Measurements from ENCODE around the gene ZNF423.

Gene ZNF423

DNA sequence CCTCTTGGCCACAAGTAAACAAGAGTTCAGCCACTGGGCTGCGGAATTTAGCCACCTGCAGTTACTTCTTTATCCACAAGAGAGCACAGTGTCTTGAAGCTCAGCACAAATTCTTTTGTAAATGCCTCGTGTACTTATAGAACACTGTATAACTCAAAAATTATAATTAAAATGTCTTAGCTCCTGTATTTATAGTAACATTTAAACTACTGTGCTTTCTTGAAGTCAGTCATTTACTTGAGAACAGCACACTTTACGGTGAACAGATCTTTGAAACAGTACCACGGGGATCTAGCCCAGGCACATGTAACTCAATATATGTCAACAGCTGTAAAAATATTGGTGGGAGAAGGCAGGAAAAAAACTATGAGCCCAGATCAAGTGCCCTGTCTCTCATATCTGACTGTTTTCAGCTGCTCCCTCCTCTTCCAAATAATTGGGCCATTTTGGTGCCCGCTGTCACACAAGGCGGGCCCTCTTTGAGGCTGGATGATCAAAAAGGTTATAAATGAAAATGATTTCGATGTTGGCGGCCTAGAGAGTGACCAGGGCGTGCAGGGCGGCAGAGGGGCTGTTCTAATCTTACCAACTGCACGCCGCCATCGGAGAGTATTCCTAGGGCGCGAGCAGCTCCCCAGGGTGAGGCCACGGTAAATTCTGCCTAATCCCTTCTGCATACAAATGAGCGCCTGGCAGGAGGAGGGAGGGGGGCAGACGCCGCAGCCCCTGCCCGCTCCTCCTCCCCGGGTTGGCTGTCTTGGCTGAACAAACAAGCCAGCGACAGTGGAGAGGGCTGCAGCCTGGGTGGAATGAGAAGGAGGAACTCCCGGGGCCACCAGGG lies 299.1 kb downstream of the ZNF423 start:
- Histone ChIP-seq H3K4me1 (ENCODE audit: insufficient read depth, low read length, severe bottlenecking) (no peaks in the 10 kb centered on the region), H3K79me2 (ENCODE audit: insufficient read depth, low read length) (no peaks in the 10 kb centered on the region), H3F3A (ENCODE audit: insufficient read depth, low read length) (no peaks in the 10 kb centered on the region), H3K9me3 (ENCODE audit: low read length) (no peaks in the 10 kb centered on the region), H3K9ac (ENCODE audit: low read length) (no peak overlapping the region), H3K27ac (ENCODE audit: low read depth, low read length, poor library complexity, severe bottlenecking) (no peak overlapping the region), H3K4me3 (ENCODE audit: low read depth, low read length, poor library complexity, severe bottlenecking) (no peak overlapping the region), H3K27me3 (ENCODE audit: insufficient read depth, low read length) (no peaks in the 10 kb centered on the region), H3K4me2 (ENCODE audit: low read length) (no peak overlapping the region), H4K20me1 (ENCODE audit: insufficient read depth, low read length) (no peaks in the 10 kb centered on the region), H2AFZ (ENCODE audit: low read length) (no peak overlapping the region), H3K36me3 (ENCODE audit: insufficient read depth, low read length) (no peaks in the 10 kb centered on the region), H3K9me2 (ENCODE audit: low read depth, low read length) (no peaks in the 10 kb centered on the region)
- no peak for TF ChIP-seq EZH2 (IDR thresholded peaks at IDR 0.05; ENCODE audit: borderline replicate concordance, low read length)
- TF ChIP-seq, protein P1, sequence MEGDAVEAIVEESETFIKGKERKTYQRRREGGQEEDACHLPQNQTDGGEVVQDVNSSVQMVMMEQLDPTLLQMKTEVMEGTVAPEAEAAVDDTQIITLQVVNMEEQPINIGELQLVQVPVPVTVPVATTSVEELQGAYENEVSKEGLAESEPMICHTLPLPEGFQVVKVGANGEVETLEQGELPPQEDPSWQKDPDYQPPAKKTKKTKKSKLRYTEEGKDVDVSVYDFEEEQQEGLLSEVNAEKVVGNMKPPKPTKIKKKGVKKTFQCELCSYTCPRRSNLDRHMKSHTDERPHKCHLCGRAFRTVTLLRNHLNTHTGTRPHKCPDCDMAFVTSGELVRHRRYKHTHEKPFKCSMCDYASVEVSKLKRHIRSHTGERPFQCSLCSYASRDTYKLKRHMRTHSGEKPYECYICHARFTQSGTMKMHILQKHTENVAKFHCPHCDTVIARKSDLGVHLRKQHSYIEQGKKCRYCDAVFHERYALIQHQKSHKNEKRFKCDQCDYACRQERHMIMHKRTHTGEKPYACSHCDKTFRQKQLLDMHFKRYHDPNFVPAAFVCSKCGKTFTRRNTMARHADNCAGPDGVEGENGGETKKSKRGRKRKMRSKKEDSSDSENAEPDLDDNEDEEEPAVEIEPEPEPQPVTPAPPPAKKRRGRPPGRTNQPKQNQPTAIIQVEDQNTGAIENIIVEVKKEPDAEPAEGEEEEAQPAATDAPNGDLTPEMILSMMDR (IDR thresholded peaks at IDR 0.05; ENCODE audit: low read length): peak; percentile 58

DNA sequence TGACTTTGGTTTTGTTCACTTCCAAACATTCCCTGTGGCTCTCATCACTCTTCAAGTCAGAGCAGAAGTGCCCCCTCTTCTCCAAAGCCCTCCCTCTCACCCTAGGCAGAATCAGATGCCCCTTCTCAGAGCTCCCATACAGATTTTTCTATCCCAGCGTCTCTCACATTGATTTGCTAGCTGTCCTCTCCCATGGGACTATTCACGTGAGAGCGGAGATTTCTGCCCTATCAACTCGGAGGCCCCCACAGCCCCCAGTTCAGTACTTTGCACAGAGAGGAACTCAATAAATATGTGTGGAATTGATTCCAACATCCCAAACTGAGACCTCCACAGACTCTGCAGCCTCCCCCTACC lies 299.7 kb downstream of the ZNF423 start:
- H3K36me3 ChIP-seq (ENCODE audit: insufficient read depth, low read length): no peaks in the 10 kb centered on the region
- no peak overlapping the region for H3K9ac ChIP-seq (ENCODE audit: low read length)
- H3K4me3 ChIP-seq (ENCODE audit: low read depth, low read length, poor library complexity, severe bottlenecking): no peak overlapping the region
- no peaks in the 10 kb centered on the region for H3F3A ChIP-seq (ENCODE audit: insufficient read depth, low read length)
- no peaks in the 10 kb centered on the region for H3K4me1 ChIP-seq (ENCODE audit: insufficient read depth, low read length, severe bottlenecking)
- TF ChIP-seq, protein P1 (IDR thresholded peaks at IDR 0.05; ENCODE audit: low read length): no peak
- TF ChIP-seq EZH2 (IDR thresholded peaks at IDR 0.05; ENCODE audit: borderline replicate concordance, low read length): no peak
- no peaks in the 10 kb centered on the region for H4K20me1 ChIP-seq (ENCODE audit: insufficient read depth, low read length)
- no peaks in the 10 kb centered on the region for H3K79me2 ChIP-seq (ENCODE audit: insufficient read depth, low read length)
- no peak overlapping the region for H2AFZ ChIP-seq (ENCODE audit: low read length)
- no peaks in the 10 kb centered on the region for H3K27me3 ChIP-seq (ENCODE audit: insufficient read depth, low read length)
- H3K9me3 ChIP-seq (ENCODE audit: low read length): no peaks in the 10 kb centered on the region
- no peak overlapping the region for H3K4me2 ChIP-seq (ENCODE audit: low read length)
- no peaks in the 10 kb centered on the region for H3K9me2 ChIP-seq (ENCODE audit: low read depth, low read length)
- no peak overlapping the region for H3K27ac ChIP-seq (ENCODE audit: low read depth, low read length, poor library complexity, severe bottlenecking)

DNA sequence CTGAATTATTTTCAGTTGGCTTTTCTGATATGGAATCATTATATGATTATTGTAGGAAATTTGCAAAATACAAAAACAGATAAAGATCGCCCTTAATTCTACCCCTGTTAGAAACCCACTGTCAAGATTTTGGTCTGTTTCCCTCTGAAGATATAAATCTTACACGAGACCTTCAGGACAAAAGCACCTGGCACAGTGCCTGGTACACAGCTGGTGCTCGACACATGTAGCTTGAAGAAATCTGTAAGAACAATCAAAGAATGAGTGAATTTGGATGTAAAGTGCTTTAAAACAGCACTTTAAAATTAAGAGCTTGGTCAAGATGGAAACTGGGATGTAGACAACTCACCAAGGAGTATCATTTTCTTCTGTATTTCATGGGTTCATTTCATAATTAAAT lies 301.2 kb downstream of the ZNF423 start:
- Histone ChIP-seq H3K79me2 (ENCODE audit: insufficient read depth, low read length) (no peaks in the 10 kb centered on the region), H3K27me3 (ENCODE audit: insufficient read depth, low read length) (0 out of 2 replicates have a peak, but pooled peaks cover 3% of the 10 kb centered on the region), H3K9me3 (ENCODE audit: low read length) (no peaks in the 10 kb centered on the region), H2AFZ (ENCODE audit: low read length) (no peak overlapping the region), H3K27ac (ENCODE audit: low read depth, low read length, poor library complexity, severe bottlenecking) (no peak overlapping the region), H4K20me1 (ENCODE audit: insufficient read depth, low read length) (no peaks in the 10 kb centered on the region), H3K4me1 (ENCODE audit: insufficient read depth, low read length, severe bottlenecking) (no peaks in the 10 kb centered on the region), H3K9ac (ENCODE audit: low read length) (no peak overlapping the region), H3K4me3 (ENCODE audit: low read depth, low read length, poor library complexity, severe bottlenecking) (no peak overlapping the region), H3K36me3 (ENCODE audit: insufficient read depth, low read length) (no peaks in the 10 kb centered on the region), H3K4me2 (ENCODE audit: low read length) (no peak overlapping the region), H3K9me2 (ENCODE audit: low read depth, low read length) (no peaks in the 10 kb centered on the region), H3F3A (ENCODE audit: insufficient read depth, low read length) (no peaks in the 10 kb centered on the region)
- TF ChIP-seq EZH2 (IDR thresholded peaks at IDR 0.05; ENCODE audit: borderline replicate concordance, low read length): no peak
- TF ChIP-seq, protein P1 (IDR thresholded peaks at IDR 0.05; ENCODE audit: low read length): no peak
